H9 (cell line): Measurements from ENCODE around the gene AP3D1. TPM values are rescaled to one million over a fixed set of nuclear protein-coding genes. Genes with fewer than 3 reads are reported as not detected.

ENCODE experiments used
- DNase-seq: peaks from one replicate; pipeline ENCODE4 v3.0.0-alpha.2; 2017
- H2AFZ ChIP-seq: one replicate; pipeline ENCODE4 v1.6.1; 2013; ENCODE audit warnings: mild to moderate bottlenecking, low read length, control low read depth, moderate library complexity
- H2AK5ac ChIP-seq: 2 replicates; pipeline ENCODE4 v1.6.1; 2013; ENCODE audit warnings: low read length, control low read depth, mixed read lengths; ENCODE audit not compliant: insufficient read length
- H2BK120ac ChIP-seq: one replicate; pipeline ENCODE4 v1.6.1; 2013; ENCODE audit warnings: low read depth, mild to moderate bottlenecking, low read length, control low read depth, inconsistent platforms; ENCODE audit not compliant: poor library complexity, severe bottlenecking
- H2BK12ac ChIP-seq: 2 replicates; pipeline ENCODE4 v1.6.1; 2013; ENCODE audit warnings: low read length, control low read depth, mixed read lengths, low read depth; ENCODE audit not compliant: insufficient read length
- H2BK15ac ChIP-seq: 2 replicates; pipeline ENCODE4 v1.6.1; 2013; ENCODE audit warnings: low read depth, low read length, control low read depth
- H2BK20ac ChIP-seq: one replicate; pipeline ENCODE4 v1.6.1; 2013; ENCODE audit warnings: low read depth, mild to moderate bottlenecking, low read length, control low read depth, inconsistent platforms; ENCODE audit not compliant: poor library complexity, severe bottlenecking
- H2BK5ac ChIP-seq: 2 replicates; pipeline ENCODE4 v1.6.1; 2013; ENCODE audit warnings: low read length, control low read depth, mixed read lengths; ENCODE audit not compliant: insufficient read length
- H3K14ac ChIP-seq: 2 replicates; pipeline ENCODE4 v1.6.1; 2013; ENCODE audit warnings: low read length, control low read depth; ENCODE audit not compliant: insufficient read depth
- H3K18ac ChIP-seq: 2 replicates; pipeline ENCODE4 v1.6.1; 2013; ENCODE audit warnings: low read depth, mild to moderate bottlenecking, mixed read lengths, low read length, control low read depth; ENCODE audit not compliant: insufficient read length
- H3K23ac ChIP-seq: 2 replicates; pipeline ENCODE4 v1.6.1; 2013; ENCODE audit warnings: low read length, control low read depth, mixed read lengths, low read depth; ENCODE audit not compliant: insufficient read length
- H3K23me2 ChIP-seq: 2 replicates; pipeline ENCODE4 v1.6.1; 2013; ENCODE audit warnings: low read depth, mild to moderate bottlenecking, mixed read lengths, low read length, control low read depth; ENCODE audit not compliant: insufficient read length, poor library complexity, severe bottlenecking
- H3K27ac ChIP-seq: 2 replicates; pipeline ENCODE4 v1.5.1; 2013; ENCODE audit warnings: low read length, control low read depth, mixed read lengths, low read depth; ENCODE audit not compliant: insufficient read length
- H3K27me3 ChIP-seq: 2 replicates; pipeline ENCODE4 v1.6.1; 2013; ENCODE audit warnings: low read length, control low read depth, inconsistent platforms; ENCODE audit not compliant: insufficient read depth
- H3K4ac ChIP-seq: 2 replicates; pipeline ENCODE4 v1.6.1; 2013; ENCODE audit warnings: low read depth, mild to moderate bottlenecking, control low read depth, inconsistent platforms, low read length, moderate library complexity
- H3K4me1 ChIP-seq: 2 replicates; pipeline ENCODE4 v1.6.1; 2013; ENCODE audit warnings: low read length, control low read depth, inconsistent platforms; ENCODE audit not compliant: insufficient read depth
- H3K4me2 ChIP-seq: 2 replicates; pipeline ENCODE4 v1.6.1; 2013; ENCODE audit warnings: low read length, control low read depth, mixed read lengths; ENCODE audit not compliant: insufficient read length, insufficient read depth
- H3K56ac ChIP-seq: 2 replicates; pipeline ENCODE4 v1.6.1; 2013; ENCODE audit warnings: low read depth, mild to moderate bottlenecking, mixed read lengths, low read length, control low read depth; ENCODE audit not compliant: insufficient read length
- H3K79me1 ChIP-seq: 2 replicates; pipeline ENCODE4 v1.6.1; 2013; ENCODE audit warnings: low read depth, mild to moderate bottlenecking, moderate library complexity, low read length, control low read depth, inconsistent platforms; ENCODE audit not compliant: insufficient read depth, poor library complexity, severe bottlenecking
- H3K79me2 ChIP-seq: 2 replicates; pipeline ENCODE4 v1.6.1; 2013; ENCODE audit warnings: low read length, control low read depth, inconsistent platforms; ENCODE audit not compliant: insufficient read depth
- H3K9ac ChIP-seq: 2 replicates; pipeline ENCODE4 v1.6.1; 2013; ENCODE audit warnings: low read length, control low read depth, mixed read lengths; ENCODE audit not compliant: insufficient read length; ENCODE audit errors: extremely low read depth
- H3K9me3 ChIP-seq: one replicate; pipeline ENCODE4 v1.6.1; 2013; ENCODE audit warnings: low read depth, low read length, inconsistent platforms; ENCODE audit not compliant: control insufficient read depth
- H3T11ph ChIP-seq: one replicate; pipeline ENCODE4 v1.6.1; 2013; ENCODE audit warnings: mild to moderate bottlenecking, low read length, control low read depth, inconsistent platforms
- H4K20me1 ChIP-seq: one replicate; pipeline ENCODE4 v1.6.1; 2013; ENCODE audit not compliant: control insufficient read depth, insufficient read length, insufficient read depth
- H4K5ac ChIP-seq: 2 replicates; pipeline ENCODE4 v1.6.1; 2013; ENCODE audit warnings: low read depth, mild to moderate bottlenecking, mixed read lengths, low read length, control low read depth; ENCODE audit not compliant: insufficient read length
- H4K8ac ChIP-seq: replicated peaks from 2 replicates; pipeline ENCODE4 v1.6.1; 2013; ENCODE audit warnings: low read length, control low read depth, mixed read lengths, low read depth; ENCODE audit not compliant: insufficient read length
- H4K91ac ChIP-seq: 2 replicates; pipeline ENCODE4 v1.6.1; 2013; ENCODE audit warnings: low read depth, mild to moderate bottlenecking, moderate library complexity, mixed read lengths, low read length, control low read depth; ENCODE audit not compliant: insufficient read length
- H3K27ac Mint-ChIP-seq, 3 experiments: 2 replicates in 2 of 3; 3 replicates in 1 of 3; pipeline ENCODE4 v1.8.0; 2020 to 2021; ENCODE audit warnings: mixed read lengths in 3 of 3, mild to moderate bottlenecking in 1 of 3, moderate library complexity in 1 of 3
- H3K27me3 Mint-ChIP-seq: 2 replicates; pipeline ENCODE4 v1.8.0; 2021; ENCODE audit warnings: low read depth, mild to moderate bottlenecking, moderate library complexity, mixed read lengths
- H3K36me3 Mint-ChIP-seq, 3 experiments: 2 replicates in 2 of 3; 3 replicates in 1 of 3; pipeline ENCODE4 v1.8.0; 2020 to 2021; ENCODE audit warnings: low read depth in 3 of 3, mixed read lengths in 3 of 3; ENCODE audit not compliant: insufficient read depth in 1 of 3
- H3K4me1 Mint-ChIP-seq, 2 experiments: 2 replicates each; pipeline ENCODE4 v1.8.0; 2020; ENCODE audit warnings: mixed read lengths in 2 of 2
- H3K4me3 Mint-ChIP-seq, 2 experiments: 2 replicates in 1 of 2; 3 replicates in 1 of 2; pipeline ENCODE4 v1.8.0; 2020 to 2021; ENCODE audit warnings: mild to moderate bottlenecking in 2 of 2, mixed read lengths in 2 of 2, moderate library complexity in 1 of 2
- H3K9me3 Mint-ChIP-seq, 2 experiments: 2 replicates in 1 of 2; 3 replicates in 1 of 2; pipeline ENCODE4 v1.8.0; 2020; ENCODE audit warnings: mild to moderate bottlenecking in 2 of 2, mixed read lengths in 2 of 2, moderate library complexity in 1 of 2
- CTCF ChIP-seq: fragments of 200-600 bp; sonication (generic); conservative IDR thresholded peaks from 3 replicates; pipeline ENCODE4 v1.8.0; 2021; ENCODE audit warnings: antibody characterized with exemption, mild to moderate bottlenecking
- WGBS: extraction: QIAGEN DNeasy Blood & Tissue Kit; methylation state at CpG from one replicate; pipeline ENCODE4 v1.1.7; 2013; ENCODE audit warnings: missing lambda C conversion rate, low lambda C conversion rate, mixed read lengths; ENCODE audit not compliant: insufficient read length; ENCODE audit errors: extremely low coverage; 5-methylcytosine and 5-hydroxymethylcytosine counted together
- total RNA-seq: library from RNA; stranded (reverse); gene quantifications from 2 replicates; pipeline ENCODE4 v1.2.1, GENCODE V29; 2021

The AP3D1 gene
- total RNA-seq, 1 experiment from 2014 or later, result 142 TPM

- H3K9ac ChIP-seq, result no peak overlapping the region
- H3K27ac Mint-ChIP-seq, result peak overlapping the region; percentile 36 to 73 (median 61); a peak in 4 of 7 replicates
- H3K79me2 ChIP-seq, result peaks cover 35% of the 10 kb centered on the region; the same call in 1 of the 2 replicates
- no peaks in the 10 kb centered on the region for H3K27me3 Mint-ChIP-seq
- peaks cover 39 to 58% of the 10 kb centered on the region in 2 experiments for H3K4me1 Mint-ChIP-seq
- H4K8ac ChIP-seq, result no peak overlapping the region
- no peak overlapping the region for H2BK20ac ChIP-seq
- no peak overlapping the region for H3K23ac ChIP-seq
- no peak overlapping the region for H3K56ac ChIP-seq
- H2AK5ac ChIP-seq, result no peak overlapping the region
- H3K36me3 Mint-ChIP-seq, result peaks cover 0 to under 1% (median under 1%) of the 10 kb centered on the region in 3 experiments; a peak in 1 of 7 replicates
- H2AFZ ChIP-seq, result no peak overlapping the region
- no peak overlapping the region for H3K18ac ChIP-seq
- no peak overlapping the region for H3K4ac ChIP-seq
- H3K4me3 Mint-ChIP-seq, result peak overlapping the region in 1 of 2 experiments; percentile 40; a peak in 1 of 5 replicates
- H3K27ac ChIP-seq, result no peak overlapping the region
- H3K79me1 ChIP-seq, result peaks cover 11% of the 10 kb centered on the region
- no peaks in the 10 kb centered on the region for H3K27me3 ChIP-seq
- no peak overlapping the region for H2BK120ac ChIP-seq
- H3K9me3 ChIP-seq, result no peaks in the 10 kb centered on the region
- peaks cover 11% of the 10 kb centered on the region for H3K23me2 ChIP-seq
- no peak overlapping the region for H2BK12ac ChIP-seq
- no peak overlapping the region for H4K91ac ChIP-seq
- no peak overlapping the region for H2BK15ac ChIP-seq
- TF ChIP-seq CTCF, result no peak
- H4K20me1 ChIP-seq, result no peaks in the 10 kb centered on the region
- no peaks in the 10 kb centered on the region for H3K9me3 Mint-ChIP-seq
- no peak overlapping the region for H2BK5ac ChIP-seq
- no peak overlapping the region for H3K14ac ChIP-seq
- no peak overlapping the region for H4K5ac ChIP-seq
- H3T11ph ChIP-seq, result no peak overlapping the region
- H3K4me2 ChIP-seq, result no peak overlapping the region
- WGBS, result no CpG with 5 or more reads among the region's 24 CpGs
- peak; percentile 56 for DNase-seq
- H3K4me1 ChIP-seq, result peaks cover 9% of the 10 kb centered on the region; the same call in 1 of the 2 replicates
Observed at GRCh38 chr19:2168619-2169424, 17.5 kb upstream of the AP3D1 start.
